H1 (cell line): ENCODE data around the gene GALNT17. TPM values are rescaled to one million over a fixed set of nuclear protein-coding genes. Genes with fewer than 3 reads are reported as not detected.

Experiments
- TCF12 ChIP-seq: IDR thresholded peaks from 2 replicates; pipeline ENCODE4 v1.6.1; 2011; ENCODE audit warnings: low read depth, mild to moderate bottlenecking, low read length
- polyA plus RNA-seq, 7 experiments: library from polyadenylated mRNA; depleted of rRNA in 3 of 7; stranded (reverse) in 5 of 7; unstranded in 2 of 7; fragments of >200 nt in 5 of 7; fragments of 200-250 nt in 2 of 7; gene quantifications; 1 replicate in 5 of 7; 2 replicates in 1 of 7; 4 replicates in 1 of 7; pipeline versions ENCODE4 v1.2.1 to v1.2.3, GENCODE V29; 2011 to 2013; ENCODE audit warnings: missing spikeins in 2 of 7, mixed read lengths in 2 of 7
- total RNA-seq: library from RNA; stranded (reverse); fragmentation: NEBNext Ultra II Directional; extraction: Animal tissue kit (Norgen Biotek cat#: 25700); gene quantifications from 2 replicates; pipeline ENCODE4 v1.2.1, GENCODE V29; 2021

The GALNT17 gene
- total and polyA plus RNA-seq, 2 of the 8 experiments (the other 6 are each of a cell fraction or from before 2014, with no cell fraction given) = 37.7 to 47.0 TPM

DNA sequence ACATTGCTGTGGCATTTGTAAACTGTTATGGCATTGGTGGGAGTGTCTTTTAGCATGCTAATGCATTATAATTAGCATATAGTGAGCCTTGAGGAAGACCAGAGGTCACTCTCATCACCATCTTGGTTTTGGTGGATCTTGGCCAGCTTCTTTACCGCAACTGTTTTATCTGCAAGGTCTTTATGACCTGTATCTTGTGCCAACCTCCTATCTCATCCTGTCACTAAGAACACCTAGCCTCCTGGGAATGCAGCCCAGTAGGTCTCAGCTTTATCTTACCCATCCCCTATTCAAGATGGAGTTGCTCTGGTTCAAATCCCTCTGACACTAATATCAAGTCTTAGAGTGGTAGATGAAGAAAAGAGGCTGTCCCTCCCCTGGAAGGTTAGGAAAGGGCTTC lies 506.2 kb downstream of the GALNT17 start (continued):
- TF ChIP-seq TCF12 = no peak
